DOHH2 (cell line): Measurements from ENCODE around the gene OR2A25.
"Not testable (repeated sequence)": the region's sequence is repeated elsewhere in the genome, so short reads cannot be mapped to it uniquely, and the experiment has no call there.

ENCODE experiments used
- H3F3A ChIP-seq: fragments of 200-600 bp; sonication (generic), shearing (Covaris generic); 2 replicates; pipeline ENCODE4 v1.6.0; 2016; ENCODE audit warnings: antibody characterized with exemption, mild to moderate bottlenecking; ENCODE audit not compliant: control insufficient read depth, insufficient read depth
- H3K27ac ChIP-seq: fragments of 200-600 bp; sonication (generic); 2 replicates; pipeline ENCODE4 v1.5.1; 2014; ENCODE audit warnings: low read depth, mild to moderate bottlenecking, low read length, moderate library complexity
- H3K27me3 ChIP-seq: fragments of 200-600 bp; sonication (generic); 2 replicates; pipeline ENCODE4 v1.6.1; 2014; ENCODE audit warnings: mild to moderate bottlenecking, low read length, mixed read lengths; ENCODE audit not compliant: control insufficient read depth
- H3K36me3 ChIP-seq: fragments of 200-600 bp; sonication (generic); 2 replicates; pipeline ENCODE4 v1.6.1; 2014; ENCODE audit warnings: mild to moderate bottlenecking, low read length, moderate library complexity, mixed read lengths; ENCODE audit not compliant: control insufficient read depth
- H3K4me1 ChIP-seq: fragments of 200-600 bp; sonication (generic); 2 replicates; pipeline ENCODE4 v1.6.1; 2014; ENCODE audit warnings: mild to moderate bottlenecking, low read length, mixed read lengths; ENCODE audit not compliant: control insufficient read depth
- H3K4me2 ChIP-seq: fragments of 200-600 bp; sonication (generic); 2 replicates; pipeline ENCODE4 v1.6.0; 2014; ENCODE audit warnings: mild to moderate bottlenecking, low read length, moderate library complexity
- H3K4me3 ChIP-seq: fragments of 200-600 bp; sonication (generic); 2 replicates; pipeline ENCODE4 v1.5.1; 2014; ENCODE audit warnings: mild to moderate bottlenecking, low read length, mixed read lengths
- H3K79me2 ChIP-seq: fragments of 200-600 bp; sonication (generic); 2 replicates; pipeline ENCODE4 v1.6.1; 2014; ENCODE audit warnings: mild to moderate bottlenecking, low read length, mixed read lengths; ENCODE audit not compliant: control insufficient read depth
- H3K9me2 ChIP-seq: fragments of 200-600 bp; sonication (generic); replicated peaks from 2 replicates; pipeline ENCODE4 v1.6.1; 2014; ENCODE audit warnings: mild to moderate bottlenecking, low read length, mixed read lengths; ENCODE audit not compliant: control insufficient read depth
- H3K9me3 ChIP-seq: fragments of 200-600 bp; sonication (generic); 2 replicates; pipeline ENCODE4 v1.6.1; 2014; ENCODE audit warnings: antibody characterized with exemption, low read length, mixed read lengths; ENCODE audit not compliant: control insufficient read depth, insufficient read depth
- H4K20me1 ChIP-seq: fragments of 200-600 bp; sonication (generic); 2 replicates; pipeline ENCODE4 v1.6.0; 2014; ENCODE audit warnings: low read depth, mild to moderate bottlenecking, antibody characterized with exemption, low read length, moderate library complexity; ENCODE audit not compliant: control insufficient read depth, insufficient read depth
- CTCF ChIP-seq: fragments of 200-600 bp; sonication (generic); IDR thresholded peaks from one replicate; pipeline ENCODE4 v1.5.1; 2014; ENCODE audit warnings: antibody characterized with exemption, mild to moderate bottlenecking, low read depth, low read length; ENCODE audit not compliant: poor library complexity, severe bottlenecking
- EZH2phosphoT487 ChIP-seq: fragments of 200-600 bp; sonication (generic); IDR thresholded peaks from 2 replicates; pipeline ENCODE4 v1.6.1; 2017; ENCODE audit warnings: borderline replicate concordance, mild to moderate bottlenecking, antibody characterized with exemption, low read length, moderate library complexity, mixed read lengths

OR2A25 gene

GRCh38 chr7:144049491-144049890 lies 20.1 kb upstream of the OR2A25 start:
- H3F3A ChIP-seq = no peaks in the 10 kb centered on the region
- H3K79me2 ChIP-seq = no peaks in the 10 kb centered on the region
- no peaks in the 10 kb centered on the region for H3K36me3 ChIP-seq
- H3K4me1 ChIP-seq = no peaks in the 10 kb centered on the region
- no peak overlapping the region for H3K4me2 ChIP-seq
- TF ChIP-seq EZH2phosphoT487 = no peak
- no peak for TF ChIP-seq CTCF
- H3K27me3 ChIP-seq = no peaks in the 10 kb centered on the region
- no peaks in the 10 kb centered on the region for H4K20me1 ChIP-seq
- H3K4me3 ChIP-seq = no peak overlapping the region
- H3K9me2 ChIP-seq = no peaks in the 10 kb centered on the region
- no peaks in the 10 kb centered on the region for H3K9me3 ChIP-seq
- no peak overlapping the region for H3K27ac ChIP-seq

GRCh38 chr7:144050093-144050492 lies 19.5 kb upstream of the OR2A25 start:
- no peak for TF ChIP-seq CTCF
- no peak for TF ChIP-seq EZH2phosphoT487
- H3K4me2 ChIP-seq = no peak overlapping the region
- H3K27me3 ChIP-seq = no peaks in the 10 kb centered on the region
- no peaks in the 10 kb centered on the region for H3K9me2 ChIP-seq
- no peaks in the 10 kb centered on the region for H4K20me1 ChIP-seq
- H3K4me3 ChIP-seq = no peak overlapping the region
- H3K36me3 ChIP-seq = no peaks in the 10 kb centered on the region
- no peaks in the 10 kb centered on the region for H3F3A ChIP-seq
- H3K27ac ChIP-seq = no peak overlapping the region
- H3K4me1 ChIP-seq = no peaks in the 10 kb centered on the region
- H3K9me3 ChIP-seq = no peaks in the 10 kb centered on the region
- H3K79me2 ChIP-seq = no peaks in the 10 kb centered on the region

- H3K36me3 ChIP-seq, H3K27ac ChIP-seq, H3K27me3 ChIP-seq, H3K4me3 ChIP-seq, H3K4me2 ChIP-seq, H4K20me1 ChIP-seq, H3F3A ChIP-seq, H3K4me1 ChIP-seq, H3K79me2 ChIP-seq, H3K9me3 ChIP-seq, H3K9me2 ChIP-seq: not testable (repeated sequence)
These were observed 18.7 kb upstream of the OR2A25 start for GRCh38 chr7:144050884-144051283.

- no peak overlapping the region for H3K4me3 ChIP-seq
- H3K79me2 ChIP-seq = no peaks in the 10 kb centered on the region
- no peak overlapping the region for H3K4me2 ChIP-seq
- no peaks in the 10 kb centered on the region for H4K20me1 ChIP-seq
- TF ChIP-seq CTCF (no peak), EZH2phosphoT487 (no peak)
- H3K36me3 ChIP-seq = no peaks in the 10 kb centered on the region
- H3K27ac ChIP-seq = no peak overlapping the region
- H3K27me3 ChIP-seq = no peaks in the 10 kb centered on the region
- no peaks in the 10 kb centered on the region for H3K9me3 ChIP-seq
- H3K4me1 ChIP-seq = no peaks in the 10 kb centered on the region
- no peaks in the 10 kb centered on the region for H3F3A ChIP-seq
- H3K9me2 ChIP-seq = no peaks in the 10 kb centered on the region
These were observed 11.7 kb upstream of the OR2A25 start for GRCh38 chr7:144057954-144058353.
